KOPT-K1 (cell line): Measurements from ENCODE around the gene MED13.
"Not testable (repeated sequence)": the region's sequence is repeated elsewhere in the genome, so short reads cannot be mapped to it uniquely, and the experiment has no call there.

Experiments used
- H3K27ac ChIP-seq: fragments of 200-600 bp; sonication (generic); 2 replicates; pipeline ENCODE4 v1.5.1; 2016; ENCODE audit warnings: antibody characterized with exemption, mild to moderate bottlenecking, low read depth, low read length; ENCODE audit not compliant: poor library complexity, severe bottlenecking
- H3K36me3 ChIP-seq: fragments of 200-600 bp; sonication (generic); 2 replicates; pipeline ENCODE4 v1.5.1; 2017; ENCODE audit warnings: antibody characterized with exemption, mild to moderate bottlenecking, low read length, moderate library complexity; ENCODE audit not compliant: insufficient read depth
- H3K9me3 ChIP-seq: fragments of 200-600 bp; sonication (generic); 2 replicates; pipeline ENCODE4 v1.5.1; 2017; ENCODE audit warnings: antibody characterized with exemption, low read length, mild to moderate bottlenecking; ENCODE audit not compliant: insufficient read depth, poor library complexity, severe bottlenecking

Gene MED13

DNA sequence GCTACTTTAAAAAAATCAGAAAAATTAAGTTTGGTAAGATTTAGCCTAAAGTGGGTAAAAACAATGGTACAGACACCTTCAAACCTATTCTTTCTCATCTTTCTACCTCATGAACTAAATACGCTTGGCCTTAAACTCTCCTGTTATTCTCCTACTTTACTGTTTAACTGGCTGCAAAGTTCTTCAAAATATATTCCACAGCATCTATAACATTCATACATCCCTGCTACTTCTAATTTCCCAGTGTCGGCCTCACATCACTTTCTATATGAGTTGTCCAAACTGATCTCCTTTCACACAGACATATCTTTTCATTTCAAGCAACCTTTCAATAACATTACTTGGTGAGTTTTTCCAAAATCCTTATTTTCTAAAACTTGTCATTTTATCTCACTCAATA lies 64.0 kb downstream of the MED13 start:
- peaks cover 86% of the 10 kb centered on the region for H3K36me3 ChIP-seq
- no peak overlapping the region for H3K27ac ChIP-seq
- H3K9me3 ChIP-seq = no peaks in the 10 kb centered on the region

DNA sequence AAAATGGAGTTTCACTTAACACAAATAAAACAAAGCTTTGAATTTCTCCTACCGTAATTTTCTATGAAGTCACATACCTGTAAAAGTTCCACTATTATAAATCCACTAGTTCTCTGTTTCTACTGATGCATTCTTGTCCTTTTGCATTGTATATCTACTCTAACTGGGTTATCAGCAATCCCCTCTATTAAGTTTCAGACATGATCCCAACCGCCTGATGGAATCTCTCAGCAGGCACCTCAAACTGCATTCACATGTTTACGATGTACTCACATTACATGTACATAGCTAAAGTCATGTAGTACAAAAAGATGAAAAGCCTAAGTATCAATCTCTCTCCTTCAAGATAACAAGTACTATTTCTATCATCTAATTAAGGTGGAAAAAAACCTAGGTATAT lies 64.9 kb downstream of the MED13 start:
- H3K36me3 ChIP-seq = peaks cover 86% of the 10 kb centered on the region
- H3K27ac ChIP-seq = no peak overlapping the region
- H3K9me3 ChIP-seq = no peaks in the 10 kb centered on the region

DNA sequence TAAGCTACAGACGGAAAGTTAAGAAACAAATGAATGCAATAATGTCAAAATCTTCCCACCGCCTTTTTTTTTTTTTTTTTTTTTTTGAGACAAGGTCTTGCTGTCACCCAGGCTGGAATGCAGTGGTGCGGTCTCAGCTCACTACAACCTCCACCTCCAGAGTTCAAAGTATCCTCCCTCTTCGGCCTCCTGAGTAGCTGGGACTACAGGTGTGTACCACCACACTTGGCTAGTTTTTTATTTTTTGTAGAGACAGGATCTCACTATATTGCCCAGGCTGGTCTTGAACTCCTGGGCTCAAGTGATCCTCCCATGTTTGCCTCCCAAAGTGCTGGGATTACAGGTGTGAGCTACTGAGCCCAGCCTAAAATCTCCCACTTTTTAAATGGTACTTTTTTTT lies 66.5 kb downstream of the MED13 start:
- peaks cover 86% of the 10 kb centered on the region for H3K36me3 ChIP-seq
- not testable (repeated sequence) for H3K27ac ChIP-seq, H3K9me3 ChIP-seq

DNA sequence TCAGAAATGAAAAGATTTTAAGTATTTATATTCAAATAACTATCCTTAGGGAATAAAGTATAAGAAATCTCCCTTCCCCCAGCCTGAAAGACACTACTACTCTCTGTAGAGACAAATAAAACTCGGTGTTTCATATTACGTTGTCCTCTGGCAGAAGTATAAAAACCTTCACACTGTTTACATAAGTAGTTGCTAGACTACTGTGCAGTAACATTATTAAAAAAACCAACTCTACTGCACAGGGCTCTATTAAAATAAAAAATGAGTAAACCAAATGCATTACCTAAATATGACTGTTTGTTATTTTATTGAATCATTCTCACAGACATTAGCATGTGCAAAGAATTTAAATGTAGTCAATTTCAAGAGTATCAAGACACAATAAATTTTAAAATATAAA lies 67.4 kb downstream of the MED13 start:
- H3K27ac ChIP-seq = no peak overlapping the region
- peaks cover 86% of the 10 kb centered on the region for H3K36me3 ChIP-seq
- H3K9me3 ChIP-seq = no peaks in the 10 kb centered on the region

DNA sequence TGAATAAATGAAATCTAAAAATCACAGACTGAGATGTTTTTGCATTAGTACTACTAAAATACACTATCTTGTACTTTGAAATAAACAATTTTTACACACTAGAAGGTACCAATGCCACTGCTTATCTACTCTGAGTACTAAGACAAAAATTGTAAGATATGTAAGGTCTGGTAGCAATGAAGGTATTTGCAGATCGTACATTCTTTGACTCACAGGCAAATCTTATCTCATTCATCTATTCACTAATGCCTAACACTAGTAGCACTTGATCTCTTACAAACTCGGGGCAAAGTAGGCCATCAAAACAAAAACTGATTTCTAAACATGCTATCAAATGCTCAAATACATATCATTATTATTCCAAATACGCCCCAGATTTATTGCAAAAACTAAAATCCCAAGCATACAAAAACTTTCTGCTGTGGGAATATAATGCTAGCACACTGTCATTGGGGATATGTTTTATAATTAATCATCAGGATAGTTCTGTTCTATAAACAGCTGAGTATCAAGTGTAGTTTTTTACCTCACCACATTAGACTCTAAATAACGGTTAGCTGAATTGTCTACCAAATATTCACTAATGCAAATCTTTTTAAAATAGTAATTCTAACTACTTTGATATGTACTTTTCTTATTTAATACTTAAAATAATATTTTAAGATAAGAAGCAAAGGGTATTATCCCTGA lies 68.0 kb downstream of the MED13 start:
- Histone ChIP-seq H3K9me3 (no peaks in the 10 kb centered on the region), H3K27ac (no peak overlapping the region), H3K36me3 (peaks cover 86% of the 10 kb centered on the region)

DNA sequence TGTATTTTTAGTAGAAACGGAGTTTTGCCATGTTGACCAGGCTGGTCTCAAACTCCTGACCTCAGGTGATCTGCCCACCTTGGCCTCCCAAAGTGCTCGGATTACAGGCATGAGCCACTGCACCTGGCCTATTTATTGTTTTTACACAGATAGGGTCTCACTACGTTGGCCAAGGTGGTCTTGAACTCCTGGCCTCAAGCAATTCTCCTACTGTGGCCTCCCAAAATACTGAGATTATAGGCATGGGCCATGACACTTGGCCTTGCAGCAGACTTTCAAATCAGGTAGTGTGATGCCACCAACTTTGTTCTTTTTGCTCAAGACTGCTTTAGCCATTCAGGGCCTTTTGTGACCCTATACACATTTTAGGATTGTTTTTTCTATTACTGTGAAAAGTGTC lies 75.6 kb downstream of the MED13 start:
- Histone ChIP-seq H3K36me3 (peaks cover 97% of the 10 kb centered on the region), H3K27ac (no peak overlapping the region), H3K9me3 (no peaks in the 10 kb centered on the region)

DNA sequence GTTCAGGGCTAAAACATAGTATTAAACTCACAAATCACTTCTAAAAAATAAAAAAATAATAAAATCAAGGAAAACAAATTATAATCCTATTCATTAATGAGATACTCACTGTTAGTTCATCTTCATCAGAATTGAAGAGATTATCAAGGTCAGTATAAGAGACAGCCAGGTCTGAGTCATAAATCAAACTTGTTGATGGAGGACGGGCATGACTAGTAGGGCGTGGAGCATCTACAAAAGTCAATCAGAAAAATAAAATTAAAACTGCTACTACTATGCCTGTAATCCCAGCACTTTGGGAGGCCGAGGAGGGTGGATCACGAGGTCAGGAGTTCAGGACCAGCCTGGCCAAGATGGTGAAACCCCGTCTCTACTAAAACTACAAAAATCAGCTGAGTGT lies 78.2 kb downstream of the MED13 start:
- Histone ChIP-seq H3K27ac (no peak overlapping the region), H3K36me3 (peaks cover 97% of the 10 kb centered on the region), H3K9me3 (no peaks in the 10 kb centered on the region)

DNA sequence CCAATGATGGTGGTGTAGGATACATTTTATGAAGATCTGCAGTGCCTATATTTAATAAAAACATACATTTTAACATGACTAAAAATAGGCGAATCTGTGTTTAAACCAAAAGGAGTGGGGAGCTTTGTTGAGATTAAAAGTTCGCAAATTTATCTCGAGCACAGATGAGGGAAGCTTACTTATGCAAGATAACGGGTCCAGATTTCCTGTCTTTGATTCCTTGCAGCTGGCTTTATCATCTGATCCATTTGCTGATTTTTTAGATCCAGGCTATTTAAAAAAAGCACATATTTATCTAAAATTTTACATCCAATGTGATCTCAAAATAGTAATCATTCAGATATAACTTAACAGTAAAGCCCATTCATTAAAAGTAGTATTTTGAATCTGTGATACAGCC lies 80.3 kb downstream of the MED13 start:
- peaks cover 99% of the 10 kb centered on the region for H3K36me3 ChIP-seq

DNA sequence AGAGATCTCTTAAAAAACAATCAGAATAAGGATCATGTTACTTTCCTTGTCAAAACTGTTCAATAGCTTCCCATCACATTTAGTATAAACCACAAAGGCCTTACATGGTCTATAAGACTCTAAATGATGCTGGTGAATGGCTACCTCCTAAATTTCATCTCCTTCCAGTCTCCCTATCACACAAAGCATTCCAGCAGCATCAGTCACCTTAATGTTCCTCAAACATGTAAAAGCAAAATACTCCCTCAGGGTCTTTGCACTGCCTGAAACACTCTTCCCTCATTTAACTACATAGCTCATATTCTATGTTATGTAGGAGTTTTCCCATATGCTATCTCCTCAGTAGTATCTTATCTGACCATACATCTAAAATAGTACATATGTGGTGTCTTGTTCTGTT lies 83.8 kb downstream of the MED13 start:
- H3K27ac ChIP-seq = no peak overlapping the region
- H3K36me3 ChIP-seq = peaks cover 100% of the 10 kb centered on the region
- no peaks in the 10 kb centered on the region for H3K9me3 ChIP-seq

More for the DNA sequence above, 80.3 kb downstream of the MED13 start:
- Histone ChIP-seq H3K9me3 (no peaks in the 10 kb centered on the region), H3K27ac (no peak overlapping the region)

DNA sequence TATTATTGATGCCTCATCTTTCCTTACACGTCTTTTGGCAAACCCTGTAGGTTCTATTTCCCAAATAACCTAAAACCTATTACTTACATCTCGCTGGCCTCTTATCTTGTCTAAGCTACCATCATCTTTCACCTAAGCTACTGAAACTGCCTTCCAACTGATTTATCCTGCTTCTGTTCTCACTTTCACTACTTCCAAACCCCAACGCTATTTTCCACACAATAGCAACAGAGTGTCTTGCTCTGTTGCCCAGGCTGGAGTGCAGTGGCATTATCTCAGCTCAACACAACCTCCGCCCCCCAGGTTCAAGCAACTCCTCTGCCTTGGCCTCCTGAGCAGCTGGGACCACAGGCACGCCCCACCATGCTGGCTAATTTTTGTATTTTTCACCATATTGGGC lies 84.5 kb downstream of the MED13 start:
- Histone ChIP-seq H3K9me3 (no peaks in the 10 kb centered on the region), H3K27ac (no peak overlapping the region), H3K36me3 (peaks cover 100% of the 10 kb centered on the region)

DNA sequence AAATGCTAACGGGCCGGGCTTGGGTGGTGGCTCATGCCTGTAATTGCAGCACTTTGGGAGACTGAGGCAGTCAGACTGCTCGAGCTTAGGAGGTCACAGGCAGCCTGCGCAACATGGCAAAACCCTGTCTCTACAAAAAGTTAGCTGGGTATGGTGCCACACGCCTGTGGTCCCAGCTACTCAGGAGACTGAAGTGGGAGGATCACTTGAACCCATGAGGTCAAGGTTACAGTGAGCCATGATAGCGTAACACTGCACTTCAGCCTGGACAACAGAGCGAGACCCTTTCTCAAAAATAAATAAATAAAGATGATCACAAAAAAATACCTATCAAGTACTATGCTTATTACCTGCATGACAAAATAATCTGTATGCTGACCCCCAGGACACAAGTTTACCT lies 91.0 kb downstream of the MED13 start:
- peaks cover 96% of the 10 kb centered on the region for H3K36me3 ChIP-seq
- no peaks in the 10 kb centered on the region for H3K9me3 ChIP-seq
- H3K27ac ChIP-seq = no peak overlapping the region

DNA sequence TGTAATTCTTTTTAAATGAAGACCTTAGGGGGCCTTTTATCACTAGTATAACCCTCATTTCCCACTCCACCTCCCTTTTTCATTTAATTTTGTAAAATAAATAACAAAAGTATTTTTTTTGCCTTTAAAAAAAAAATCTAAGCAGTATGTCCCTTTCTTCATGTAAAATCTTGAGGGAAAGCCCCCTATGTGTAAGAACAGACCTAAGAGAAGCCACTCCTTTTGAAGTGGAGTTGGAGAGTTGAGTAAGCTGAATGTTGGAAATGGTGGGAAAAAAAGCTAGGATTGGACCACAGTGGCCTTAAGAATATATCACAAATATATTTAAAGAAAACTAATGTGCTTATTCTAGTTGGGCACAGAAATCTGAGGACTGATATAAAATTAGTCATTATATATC lies 92.8 kb downstream of the MED13 start:
- H3K36me3 ChIP-seq = peaks cover 96% of the 10 kb centered on the region
- no peak overlapping the region for H3K27ac ChIP-seq
- no peaks in the 10 kb centered on the region for H3K9me3 ChIP-seq

DNA sequence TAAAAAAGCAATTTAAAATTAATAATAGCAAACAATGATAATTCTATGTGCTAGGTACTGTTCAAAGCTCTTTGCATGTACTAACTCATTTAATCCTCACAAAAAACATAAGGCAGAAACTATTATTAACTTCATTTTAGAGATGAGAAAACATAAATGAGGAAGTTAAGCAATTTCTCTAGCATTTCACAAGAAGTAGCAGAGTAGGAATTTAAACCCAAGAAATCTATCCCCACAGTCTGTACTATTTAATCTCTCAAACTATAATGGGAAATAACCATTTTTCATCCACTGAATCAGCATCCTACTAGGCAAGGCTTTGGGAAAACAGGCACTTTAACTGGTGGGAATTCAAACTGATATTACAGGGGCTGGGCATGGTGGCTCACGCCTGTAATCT lies 95.0 kb downstream of the MED13 start:
- Histone ChIP-seq H3K36me3 (peaks cover 96% of the 10 kb centered on the region), H3K9me3 (no peaks in the 10 kb centered on the region), H3K27ac (no peak overlapping the region)

DNA sequence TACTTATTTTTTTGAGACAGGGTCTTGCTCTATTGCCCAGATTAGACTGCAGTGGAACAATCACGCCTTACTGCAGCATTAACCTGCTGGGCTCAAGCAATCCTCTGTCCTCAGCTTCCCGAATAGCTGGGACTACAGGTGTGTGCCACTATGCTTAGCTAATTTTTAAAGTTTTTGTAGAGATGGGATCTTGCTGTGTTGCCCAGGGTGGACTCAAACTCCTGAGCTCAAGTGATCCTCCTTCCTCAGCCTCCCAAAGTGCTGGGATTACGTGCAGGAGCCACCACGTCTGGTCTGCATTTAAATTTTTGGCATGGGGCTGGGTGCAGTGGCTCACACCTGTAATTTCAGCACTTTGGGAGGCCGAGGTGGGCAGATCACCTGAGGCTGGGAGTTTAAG lies 96.3 kb downstream of the MED13 start:
- H3K36me3 ChIP-seq = peaks cover 96% of the 10 kb centered on the region

DNA sequence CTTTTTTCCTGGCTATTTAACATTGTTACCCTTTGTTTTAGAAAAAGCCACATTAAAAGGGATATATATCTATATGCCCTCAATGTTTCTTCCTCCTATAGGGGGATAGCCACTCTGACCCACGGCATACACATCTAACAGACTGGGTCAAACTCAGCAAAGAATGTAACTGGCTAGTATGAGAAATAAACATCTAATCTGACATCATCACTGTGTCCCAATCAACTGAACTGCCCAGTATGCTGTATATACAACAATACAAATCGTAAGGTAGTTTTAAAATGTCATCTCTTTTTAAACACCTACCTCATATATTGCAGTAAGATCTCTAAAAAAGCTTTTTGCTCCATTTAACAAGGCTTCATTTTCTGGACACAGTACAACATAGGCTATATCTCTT lies 97.3 kb downstream of the MED13 start:
- Histone ChIP-seq H3K9me3 (no peaks in the 10 kb centered on the region), H3K27ac (no peak overlapping the region), H3K36me3 (peaks cover 98% of the 10 kb centered on the region)

More for the DNA sequence above, 96.3 kb downstream of the MED13 start:
- no peaks in the 10 kb centered on the region for H3K9me3 ChIP-seq
- no peak overlapping the region for H3K27ac ChIP-seq

DNA sequence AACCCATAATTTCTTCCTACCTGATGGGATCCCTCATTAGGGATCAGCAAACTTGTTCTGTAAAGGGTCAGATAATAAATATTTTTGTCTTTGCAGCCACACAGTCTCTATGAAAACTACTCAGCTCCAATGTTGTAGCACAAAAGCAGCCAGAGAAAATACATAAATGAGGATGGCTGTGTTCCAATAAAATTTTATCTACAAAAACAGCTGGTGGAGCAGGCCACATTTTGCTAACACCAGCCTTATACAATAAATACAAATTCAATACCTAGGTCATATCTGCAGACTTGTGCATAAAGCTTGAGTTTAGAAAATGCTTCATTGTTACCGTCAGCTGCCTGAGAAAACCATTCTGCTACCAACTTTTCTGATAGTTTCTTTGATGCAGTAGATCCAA lies 98.9 kb downstream of the MED13 start:
- H3K9me3 ChIP-seq = no peaks in the 10 kb centered on the region
- peaks cover 98% of the 10 kb centered on the region for H3K36me3 ChIP-seq
- H3K27ac ChIP-seq = no peak overlapping the region
